ENCODE data around the gene PLEKHH3. TPM values are rescaled to one million over a fixed set of nuclear protein-coding genes. Genes with fewer than 3 reads are reported as not detected.

PLEKHH3 gene
- total and polyA plus RNA-seq, 2 of the 4 experiments (the other 2 are of a cell fraction): 2.9 to 10.5 TPM

GRCh38 chr17:42683407-42684034 is 6.7 kb upstream of the PLEKHH3 start:
- intact Hi-C loops (cut with micrococcal nuclease) (no loop called here), in situ Hi-C loops (cut with MboI; ENCODE audit: low sequenced_read_pairs) (loop anchor here (5.0 to 25.0 kb wide), 2 partner anchors 106 to 629 kb away; partner anchors contain the start of gene PSMC3IP), dilution Hi-C loops (cut with HindIII; ENCODE audit: low sequenced_read_pairs, unreplicated experiment) (no loop called here)
- no TSS peak for BruUV-seq (replicated peaks)
- H2BK20ac ChIP-seq (ENCODE audit: low read depth, low read length): no peak overlapping the region
- CTCF ChIA-PET: interaction anchor here (0.6 to 1.0 kb wide), 3 partner anchors 21 to 105 kb away, joined by 3 to 5 read pairs (median 3); partner anchors contain the start of gene TUBG2
- H3K9me3 ChIP-seq (ENCODE audit: control insufficient read depth, insufficient read depth, low read length): no peaks in the 10 kb centered on the region
- peak overlapping the region; percentile 72 for H3K4ac ChIP-seq (ENCODE audit: low read depth, low read length)
- H3K56ac ChIP-seq (ENCODE audit: extremely low read depth, insufficient read depth, low read length): no peak overlapping the region; the same call in 1 of the 2 replicates
- H4K20me1 ChIP-seq (ENCODE audit: insufficient read depth, low read length): 0 out of 2 replicates have a peak, but pooled peaks cover 8% of the 10 kb centered on the region
- peak overlapping the region; percentile 95 for H2AFZ ChIP-seq (replicated peaks; ENCODE audit: low read length, poor library complexity)
- no peak overlapping the region for H3K18ac ChIP-seq (ENCODE audit: low read depth, low read length)
- peak overlapping the region; percentile 22 to 55; a peak in 3 of 4 replicates for H4K8ac ChIP-seq (ENCODE audit: low read depth in 2 of 2, low read length in 2 of 2)
- peak overlapping the region; percentile 87 for H3K4me2 ChIP-seq (ENCODE audit: low read depth, low read length)
- H3K36me3 ChIP-seq (ENCODE audit: control insufficient read depth, insufficient read depth, low read length): peaks cover 33% of the 10 kb centered on the region
- H2BK120ac ChIP-seq (ENCODE audit: low read depth, low read length): no peak overlapping the region
- H3K9ac ChIP-seq (ENCODE audit: low read depth, low read length): peak overlapping the region; percentile 84
- H2BK5ac ChIP-seq (ENCODE audit: low read depth, low read length, poor library complexity, severe bottlenecking): no peak overlapping the region
- peak; percentile 46 for DNase-seq
- peaks cover 7 to 46% of the 10 kb centered on the region in 2 experiments for H3K79me1 ChIP-seq (ENCODE audit: low read depth in 1 of 2, low read length in 2 of 2)
- peak overlapping the region; percentile 26; the same call in 1 of the 2 replicates for H4K91ac ChIP-seq (ENCODE audit: insufficient read depth, low read depth, low read length)
- peaks cover 24% of the 10 kb centered on the region for H3K4me1 ChIP-seq (ENCODE audit: control insufficient read depth, insufficient read depth, low read length)
- H3K23ac ChIP-seq (ENCODE audit: low read depth, low read length): peak overlapping the region; percentile 33; the same call in 1 of the 2 replicates
- no peaks in the 10 kb centered on the region for H3K27me3 ChIP-seq (ENCODE audit: control insufficient read depth, insufficient read depth, low read length)
- peak; percentile 6; the same call in 1 of the 2 replicates for ATAC-seq (ENCODE audit: low read depth)
- peak overlapping the region; percentile 74 for H2AK5ac ChIP-seq (ENCODE audit: low read depth, low read length)
- H4K5ac ChIP-seq (ENCODE audit: low read depth, low read length): peak overlapping the region; percentile 17; the same call in 1 of the 2 replicates
- peak overlapping the region; percentile 62 for H3K4me3 ChIP-seq (ENCODE audit: insufficient read depth, low read depth, low read length)
- peak overlapping the region; percentile 20; the same call in 1 of the 3 replicates for H2BK15ac ChIP-seq (ENCODE audit: low read depth, low read length)
- WGBS, 2 experiments (ENCODE audit: extremely low coverage in 2 of 2, insufficient read length in 1 of 2): 10% methylated on average over 7 of the region's 25 CpGs; no CpG with 5 or more reads in 1 of the 2 experiments
- H2AK9ac ChIP-seq (replicated peaks; ENCODE audit: low read depth, low read length, poor library complexity): peak overlapping the region; percentile 93
- H3K27ac ChIP-seq (ENCODE audit: insufficient read depth, low read length): peak overlapping the region; percentile 87
- peak overlapping the region; percentile 72 for H3K14ac ChIP-seq (replicated peaks; ENCODE audit: low read depth, low read length)
- POLR2A ChIA-PET (ENCODE audit: unreplicated experiment): interaction anchor here (0.7 to 1.0 kb wide), 2 partner anchors 13 to 862 kb away, joined by 3 read pairs; no protein-coding TSS in a partner anchor
- peaks cover 25% of the 10 kb centered on the region for H3K9me1 ChIP-seq (ENCODE audit: insufficient read depth, low read length)
- no peak for TF ChIP-seq CTCF (conservative IDR thresholded peaks at IDR 0.05; ENCODE audit: low read depth, low read length)
- TF ChIP-seq CEBPB (IDR thresholded peaks at IDR 0.05; ENCODE audit: low read depth, low read length): no peak
- TF ChIP-seq CHD1 (IDR thresholded peaks at IDR 0.05; ENCODE audit: low read depth, low read length): no peak
- TF ChIP-seq RAD21 (IDR thresholded peaks at IDR 0.05; ENCODE audit: low read length): no peak
- no peak for TF ChIP-seq MXI1 (IDR thresholded peaks at IDR 0.05; ENCODE audit: borderline replicate concordance, low read depth, low read length)
- no peak for TF ChIP-seq POLR2A (IDR thresholded peaks at IDR 0.05; ENCODE audit: low read depth, low read length)
- TF ChIP-seq ELK1 (IDR thresholded peaks at IDR 0.05; ENCODE audit: borderline replicate concordance, low read depth, low read length): no peak
- no peak for TF ChIP-seq RCOR1 (IDR thresholded peaks at IDR 0.05; ENCODE audit: insufficient replicate concordance, low read length)
- TF ChIP-seq BHLHE40 (IDR thresholded peaks at IDR 0.05; ENCODE audit: low read depth, low read length): no peak
- TF ChIP-seq FOS (IDR thresholded peaks at IDR 0.05; ENCODE audit: low read depth, low read length): no peak
- TF ChIP-seq MAFK (IDR thresholded peaks at IDR 0.05; ENCODE audit: low read depth, low read length): no peak
- no peak for TF ChIP-seq SMC3 (IDR thresholded peaks at IDR 0.05; ENCODE audit: low read depth, low read length)
- TF ChIP-seq MAZ (IDR thresholded peaks at IDR 0.05; ENCODE audit: borderline replicate concordance, low read depth, low read length): no peak
- TF ChIP-seq RFX5 (IDR thresholded peaks at IDR 0.05; ENCODE audit: low read depth, low read length): no peak
